Activated naive CD4-positive, alpha-beta T cell treated with anti-CD3 and anti-CD28 coated beads, Interleukin-2, amount 10 ng/mL, durations not matched to agents 5 hours and 36 hours (primary cell): Measurements from ENCODE around the gene FOXB1. TPM values are rescaled to one million over a fixed set of nuclear protein-coding genes. Genes with fewer than 3 reads are reported as not detected.

ENCODE experiments used
- total RNA-seq, 2 experiments: library from RNA; stranded (reverse); gene quantifications; one replicate each; pipeline ENCODE4 v1.2.3, GENCODE V29; 2021

FOXB1 gene
- total RNA-seq: under 1 TPM; 0.75 to 0.86 TPM

DNA sequence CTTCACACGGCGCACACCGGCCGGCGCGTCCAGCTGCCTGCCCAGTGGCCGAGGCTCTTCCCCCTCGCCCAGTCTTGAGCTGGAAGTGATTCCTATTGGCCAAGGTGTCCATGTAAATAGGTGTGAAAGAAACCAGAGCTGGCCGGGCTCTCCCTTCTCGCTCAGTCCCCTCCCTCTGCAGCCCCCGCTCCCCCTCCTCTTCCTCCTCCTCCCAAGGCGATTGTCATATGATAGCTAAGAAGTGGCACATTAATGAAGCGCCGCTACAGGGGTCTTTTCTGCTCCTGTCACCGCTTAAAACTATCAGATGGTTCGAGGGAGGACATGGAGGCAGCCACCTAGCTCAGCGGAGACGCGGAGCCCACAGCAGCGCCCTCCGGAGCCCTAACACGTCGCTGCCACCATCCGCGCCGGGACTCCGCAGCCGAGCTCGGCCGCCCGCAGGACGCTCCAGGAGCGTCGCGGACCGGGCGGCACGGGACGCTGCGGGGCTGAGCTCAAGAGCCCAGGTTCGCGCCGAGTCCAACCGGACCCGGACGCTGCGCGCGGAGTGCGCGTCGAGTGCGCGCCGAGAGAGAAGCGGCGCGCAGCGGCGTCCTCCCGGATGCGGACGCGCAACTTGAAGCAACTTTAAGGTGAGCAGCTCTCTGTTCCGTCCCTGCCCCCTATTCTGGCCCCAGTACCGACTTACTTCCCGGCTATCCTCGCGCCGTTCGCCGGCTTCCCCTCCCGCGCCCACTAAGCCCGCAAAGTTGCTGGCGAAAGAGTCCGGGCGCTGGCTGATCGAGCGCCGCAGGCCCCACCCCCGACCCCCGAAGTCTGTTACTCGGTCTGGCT, at the start of gene FOXB1:
Gene FOXB1 (plus strand): TSS at position 303 of the 837 bp plus-strand sequence. CDS start 653 bp downstream, outside the sequence.

